ENCODE data around the gene ZNF710.

ZNF710 gene

GRCh38 chr15:90006217-90007075 is 5.3 kb downstream of the ZNF710 start:
- H3K27me3 ChIP-seq (ENCODE audit: insufficient read depth, low read length), result 0 out of 2 replicates have a peak, but pooled peaks cover 5% of the 10 kb centered on the region
- no peak overlapping the region for H3K27ac ChIP-seq (ENCODE audit: low read depth, low read length)
- H3K4me1 ChIP-seq (ENCODE audit: insufficient read depth, low read length), result peaks cover 27% of the 10 kb centered on the region
- H3K9ac ChIP-seq (ENCODE audit: low read depth, low read length), result no peak overlapping the region
- H3K9me3 ChIP-seq (ENCODE audit: insufficient read depth, low read depth, low read length), result peaks cover 7% of the 10 kb centered on the region; the same call in 1 of the 2 replicates
- WGBS, result 66% methylated on average over 4 of the region's 4 CpGs
- H3K36me3 ChIP-seq (ENCODE audit: insufficient read depth, low read length), result peaks cover 3% of the 10 kb centered on the region; the same call in 1 of the 2 replicates
- no peak overlapping the region for H3K4me3 ChIP-seq (ENCODE audit: low read length)

DNA sequence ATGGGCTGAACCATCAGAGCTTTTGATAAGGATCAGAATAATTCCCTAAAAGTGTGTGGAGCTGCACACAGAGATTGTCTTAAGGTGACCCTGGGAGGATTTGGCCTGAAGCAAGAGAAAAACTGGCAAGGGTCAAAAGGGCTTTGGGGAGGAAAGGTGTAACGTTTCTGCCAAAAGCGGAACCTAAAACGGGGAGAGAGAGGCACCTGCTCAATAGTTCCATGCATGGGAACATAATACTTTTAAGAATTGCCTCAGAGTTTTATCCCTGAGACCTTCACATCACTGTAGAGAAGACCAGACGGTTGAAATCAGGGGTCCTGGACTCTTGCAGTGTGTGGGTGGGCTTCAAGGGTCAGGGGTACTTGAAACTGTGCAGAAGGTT is 5.9 kb downstream of the ZNF710 start:
- H3K9me3 ChIP-seq (ENCODE audit: insufficient read depth, low read depth, low read length), result peaks cover 13% of the 10 kb centered on the region; the same call in 1 of the 2 replicates
- 0 out of 2 replicates have a peak, but pooled peaks cover 5% of the 10 kb centered on the region for H3K27me3 ChIP-seq (ENCODE audit: insufficient read depth, low read length)
- H3K9ac ChIP-seq (ENCODE audit: low read depth, low read length), result no peak overlapping the region
- no peak overlapping the region for H3K4me3 ChIP-seq (ENCODE audit: low read length)
- WGBS, result 89% methylated on average over 4 of the region's 4 CpGs
- peaks cover 3% of the 10 kb centered on the region; the same call in 1 of the 2 replicates for H3K36me3 ChIP-seq (ENCODE audit: insufficient read depth, low read length)
- H3K27ac ChIP-seq (ENCODE audit: low read depth, low read length), result no peak overlapping the region
- peaks cover 27% of the 10 kb centered on the region for H3K4me1 ChIP-seq (ENCODE audit: insufficient read depth, low read length)

GRCh38 chr15:90008607-90009006 is 7.5 kb downstream of the ZNF710 start:
- H3K9ac ChIP-seq (ENCODE audit: low read depth, low read length), result no peak overlapping the region
- H3K36me3 ChIP-seq (ENCODE audit: insufficient read depth, low read length), result peaks cover 3% of the 10 kb centered on the region; the same call in 1 of the 2 replicates
- WGBS, result 92% methylated on average over 5 of the region's 7 CpGs
- no peak overlapping the region for H3K27ac ChIP-seq (ENCODE audit: low read depth, low read length)
- 0 out of 2 replicates have a peak, but pooled peaks cover under 1% of the 10 kb centered on the region for H3K27me3 ChIP-seq (ENCODE audit: insufficient read depth, low read length)
- H3K4me3 ChIP-seq (ENCODE audit: low read length), result no peak overlapping the region
- H3K9me3 ChIP-seq (ENCODE audit: insufficient read depth, low read depth, low read length), result peaks cover 13% of the 10 kb centered on the region; the same call in 1 of the 2 replicates
- peaks cover 27% of the 10 kb centered on the region for H3K4me1 ChIP-seq (ENCODE audit: insufficient read depth, low read length)

DNA sequence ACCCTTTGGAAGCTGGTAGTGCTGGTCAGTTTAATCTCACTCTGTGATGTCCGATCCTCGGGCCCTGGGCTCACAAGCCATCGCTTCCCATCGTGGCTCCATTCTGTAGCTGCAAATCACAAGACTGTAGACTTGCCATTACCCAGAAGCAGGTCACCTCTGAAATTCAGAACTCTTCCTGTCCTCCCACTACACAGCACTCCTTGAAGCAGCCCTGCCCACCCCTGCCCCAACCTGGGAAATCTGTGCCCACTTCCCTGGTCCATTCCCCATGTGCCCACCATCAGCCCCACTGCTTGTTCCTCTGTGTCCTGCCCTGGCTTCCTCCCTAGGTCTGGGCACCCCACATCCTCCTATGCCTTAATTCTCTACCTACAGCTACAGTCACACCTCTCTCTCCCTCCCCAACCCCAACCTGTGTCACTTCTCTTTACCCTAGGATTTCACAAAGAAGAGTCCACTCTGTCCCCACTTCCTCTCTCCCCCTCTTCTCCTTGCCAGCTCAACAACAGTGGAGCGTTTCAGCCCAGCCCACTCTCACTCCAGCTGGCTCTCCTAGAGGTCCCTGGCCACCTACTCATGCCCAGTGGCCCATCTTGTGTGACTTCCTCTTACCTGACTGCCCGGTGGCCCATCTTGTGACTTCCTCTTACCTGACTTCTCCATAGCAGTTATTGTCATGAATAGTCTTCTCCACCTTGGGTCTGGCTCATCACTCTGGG is 8.3 kb downstream of the ZNF710 start:
- Histone ChIP-seq H3K27me3 (ENCODE audit: insufficient read depth, low read length) (no peaks in the 10 kb centered on the region), H3K36me3 (ENCODE audit: insufficient read depth, low read length) (peaks cover 3% of the 10 kb centered on the region; the same call in 1 of the 2 replicates), H3K4me3 (ENCODE audit: low read length) (no peak overlapping the region), H3K27ac (ENCODE audit: low read depth, low read length) (no peak overlapping the region), H3K9me3 (ENCODE audit: insufficient read depth, low read depth, low read length) (peaks cover 13% of the 10 kb centered on the region; the same call in 1 of the 2 replicates), H3K4me1 (ENCODE audit: insufficient read depth, low read length) (peaks cover 23% of the 10 kb centered on the region), H3K9ac (ENCODE audit: low read depth, low read length) (no peak overlapping the region)
- 94% methylated on average over 6 of the region's 6 CpGs for WGBS

DNA sequence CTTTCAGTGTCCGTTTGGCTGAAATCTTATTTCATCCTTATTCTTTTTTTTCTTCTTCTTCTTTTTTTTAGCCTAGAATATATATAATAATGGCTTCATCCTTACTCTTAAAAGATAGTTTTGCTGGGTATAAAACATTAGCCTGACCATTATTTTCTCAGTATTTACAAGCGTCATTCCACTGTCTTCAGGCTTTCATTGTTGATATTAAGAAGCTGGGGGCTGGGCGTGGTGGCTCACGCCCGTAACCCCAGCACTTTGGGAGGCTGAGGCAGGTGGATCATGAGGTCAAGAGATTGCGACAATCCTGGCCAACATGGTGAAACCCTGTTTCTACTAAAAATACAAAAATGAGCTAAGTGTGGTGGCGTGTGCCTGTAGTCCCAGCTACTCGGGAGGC is 10.6 kb downstream of the ZNF710 start:
- H3K4me3 ChIP-seq (ENCODE audit: low read length), result no peak overlapping the region
- no peak overlapping the region for H3K9ac ChIP-seq (ENCODE audit: low read depth, low read length)
- peaks cover 3% of the 10 kb centered on the region for H3K4me1 ChIP-seq (ENCODE audit: insufficient read depth, low read length)
- H3K27ac ChIP-seq (ENCODE audit: low read depth, low read length), result no peak overlapping the region
- H3K27me3 ChIP-seq (ENCODE audit: insufficient read depth, low read length), result no peaks in the 10 kb centered on the region
- H3K36me3 ChIP-seq (ENCODE audit: insufficient read depth, low read length), result peaks cover 3% of the 10 kb centered on the region; the same call in 1 of the 2 replicates
- peaks cover 13% of the 10 kb centered on the region; the same call in 1 of the 2 replicates for H3K9me3 ChIP-seq (ENCODE audit: insufficient read depth, low read depth, low read length)
- WGBS, result 93% methylated on average over 8 of the region's 8 CpGs

DNA sequence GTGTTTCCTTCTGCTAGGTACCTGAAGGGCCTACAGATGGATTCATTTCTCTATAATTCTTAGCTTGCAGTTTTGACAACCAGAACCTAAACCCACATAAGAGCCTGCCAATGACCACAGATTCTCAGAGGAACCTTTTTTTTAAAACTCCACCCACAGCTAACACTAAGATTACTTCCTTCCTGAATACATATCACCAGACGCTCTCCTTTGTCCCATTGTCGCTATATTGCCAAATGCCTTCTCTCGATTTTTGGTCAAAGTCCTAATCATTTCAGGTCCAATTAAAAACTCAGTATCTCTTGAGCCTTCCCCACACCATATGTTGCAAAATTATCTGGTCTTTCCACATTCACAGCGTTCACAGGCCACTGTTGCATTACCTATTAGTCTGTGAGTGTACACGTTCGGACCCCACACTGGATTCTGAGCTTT is 12.4 kb downstream of the ZNF710 start:
- Histone ChIP-seq H3K27ac (ENCODE audit: low read depth, low read length) (no peak overlapping the region), H3K4me1 (ENCODE audit: insufficient read depth, low read length) (no peaks in the 10 kb centered on the region), H3K4me3 (ENCODE audit: low read length) (no peak overlapping the region), H3K27me3 (ENCODE audit: insufficient read depth, low read length) (no peaks in the 10 kb centered on the region), H3K36me3 (ENCODE audit: insufficient read depth, low read length) (peaks cover 3% of the 10 kb centered on the region; the same call in 1 of the 2 replicates), H3K9me3 (ENCODE audit: insufficient read depth, low read depth, low read length) (peaks cover 13% of the 10 kb centered on the region; the same call in 1 of the 2 replicates), H3K9ac (ENCODE audit: low read depth, low read length) (no peak overlapping the region)
- 95% methylated on average over 6 of the region's 6 CpGs for WGBS

DNA sequence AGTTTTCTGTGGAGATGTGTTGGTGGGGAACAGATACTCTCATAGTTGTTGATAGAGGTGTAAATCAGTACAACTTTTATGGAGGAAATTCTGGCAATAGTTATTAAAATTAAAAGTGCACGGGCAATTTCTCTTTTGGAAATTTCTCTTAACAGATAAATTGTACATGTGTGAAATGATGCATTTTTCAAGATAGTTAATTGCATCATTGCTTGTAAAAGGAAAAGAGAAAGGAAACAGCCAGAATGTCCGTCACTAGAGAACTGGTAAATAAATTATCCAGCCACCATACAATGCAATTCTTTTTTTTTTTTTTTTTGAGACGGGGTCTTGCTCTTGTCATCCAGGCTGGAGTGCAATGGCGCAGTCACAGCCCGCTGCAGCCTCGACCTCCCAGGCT is 14.2 kb downstream of the ZNF710 start:
- Histone ChIP-seq H3K4me3 (ENCODE audit: low read length) (no peak overlapping the region), H3K9ac (ENCODE audit: low read depth, low read length) (no peak overlapping the region), H3K9me3 (ENCODE audit: insufficient read depth, low read depth, low read length) (peaks cover 13% of the 10 kb centered on the region; the same call in 1 of the 2 replicates), H3K27ac (ENCODE audit: low read depth, low read length) (no peak overlapping the region), H3K4me1 (ENCODE audit: insufficient read depth, low read length) (peaks cover 12% of the 10 kb centered on the region; the same call in 1 of the 2 replicates), H3K27me3 (ENCODE audit: insufficient read depth, low read length) (no peaks in the 10 kb centered on the region), H3K36me3 (ENCODE audit: insufficient read depth, low read length) (peaks cover 3% of the 10 kb centered on the region; the same call in 1 of the 2 replicates)
- WGBS, result 95% methylated on average over 6 of the region's 6 CpGs

DNA sequence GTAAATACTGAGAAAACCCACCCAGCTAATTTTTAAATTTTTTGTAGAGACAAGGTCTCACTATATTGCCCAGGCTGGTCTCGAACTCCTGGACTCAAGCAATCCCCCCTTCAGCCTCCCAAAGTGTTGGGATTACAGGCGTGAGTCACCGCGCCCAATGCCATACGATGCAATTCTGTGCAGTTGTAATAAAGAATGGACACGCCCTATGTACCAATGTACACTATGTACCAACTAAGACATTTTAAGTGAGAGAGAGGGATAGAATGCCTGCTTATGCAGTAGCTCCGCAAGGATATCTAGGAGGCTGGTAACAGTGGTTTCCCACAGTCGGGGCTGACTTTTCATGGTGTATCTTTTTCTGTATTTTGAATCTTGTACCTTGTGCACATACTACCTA is 14.6 kb downstream of the ZNF710 start:
- peaks cover 15% of the 10 kb centered on the region; the same call in 1 of the 2 replicates for H3K4me1 ChIP-seq (ENCODE audit: insufficient read depth, low read length)
- peaks cover 3% of the 10 kb centered on the region; the same call in 1 of the 2 replicates for H3K36me3 ChIP-seq (ENCODE audit: insufficient read depth, low read length)
- 91% methylated on average over 8 of the region's 8 CpGs for WGBS
- H3K9ac ChIP-seq (ENCODE audit: low read depth, low read length), result no peak overlapping the region
- no peak overlapping the region for H3K4me3 ChIP-seq (ENCODE audit: low read length)
- H3K9me3 ChIP-seq (ENCODE audit: insufficient read depth, low read depth, low read length), result peaks cover 9% of the 10 kb centered on the region; the same call in 1 of the 2 replicates
- H3K27me3 ChIP-seq (ENCODE audit: insufficient read depth, low read length), result no peaks in the 10 kb centered on the region
- no peak overlapping the region for H3K27ac ChIP-seq (ENCODE audit: low read depth, low read length)

DNA sequence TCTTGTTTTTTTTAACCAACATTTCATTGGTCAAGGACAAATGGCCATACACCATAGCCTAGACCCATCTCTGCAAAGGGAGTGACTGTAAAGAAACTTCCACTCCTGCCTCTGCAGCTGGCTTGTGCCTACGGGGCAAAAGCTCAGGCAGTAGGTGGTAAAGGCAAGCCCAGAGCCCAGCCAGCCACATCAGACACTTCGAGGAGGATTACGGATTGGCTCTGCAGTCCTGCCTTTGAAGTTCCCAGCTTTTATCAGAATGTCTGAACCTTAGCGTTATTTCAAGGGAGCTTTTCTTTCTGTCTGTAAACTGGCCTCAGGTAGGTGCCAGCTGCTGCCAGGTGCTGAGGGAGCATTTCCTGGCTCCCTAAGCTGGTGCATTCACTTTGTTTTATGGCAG is 15.6 kb downstream of the ZNF710 start:
- Histone ChIP-seq H3K9me3 (ENCODE audit: insufficient read depth, low read depth, low read length) (peaks cover 4% of the 10 kb centered on the region; the same call in 1 of the 2 replicates), H3K27me3 (ENCODE audit: insufficient read depth, low read length) (no peaks in the 10 kb centered on the region), H3K9ac (ENCODE audit: low read depth, low read length) (no peak overlapping the region), H3K4me3 (ENCODE audit: low read length) (no peak overlapping the region), H3K36me3 (ENCODE audit: insufficient read depth, low read length) (no peaks in the 10 kb centered on the region), H3K27ac (ENCODE audit: low read depth, low read length) (no peak overlapping the region), H3K4me1 (ENCODE audit: insufficient read depth, low read length) (peaks cover 15% of the 10 kb centered on the region; the same call in 1 of the 2 replicates)
- WGBS, result 60% methylated on average over 4 of the region's 4 CpGs

- WGBS, result 93% methylated on average over 17 of the region's 17 CpGs
- H3K27me3 ChIP-seq (ENCODE audit: insufficient read depth, low read length), result no peaks in the 10 kb centered on the region
- peaks cover 15% of the 10 kb centered on the region; the same call in 1 of the 2 replicates for H3K4me1 ChIP-seq (ENCODE audit: insufficient read depth, low read length)
- no peak overlapping the region for H3K4me3 ChIP-seq (ENCODE audit: low read length)
- no peak overlapping the region for H3K27ac ChIP-seq (ENCODE audit: low read depth, low read length)
- H3K9me3 ChIP-seq (ENCODE audit: insufficient read depth, low read depth, low read length), result no peaks in the 10 kb centered on the region
- H3K36me3 ChIP-seq (ENCODE audit: insufficient read depth, low read length), result no peaks in the 10 kb centered on the region
- no peak overlapping the region for H3K9ac ChIP-seq (ENCODE audit: low read depth, low read length)
These were observed 17.2 kb downstream of the ZNF710 start for GRCh38 chr15:90018216-90018831.
